OCI-LY7 (cell line): ENCODE measurements around the gene DYRK4.

ENCODE experiments used
- EZH2phosphoT487 ChIP-seq: fragments of 200-600 bp; sonication (generic); IDR thresholded peaks from 2 replicates; pipeline ENCODE4 v1.6.1; 2018; ENCODE audit warnings: low read depth, borderline replicate concordance, mild to moderate bottlenecking, mixed run types, antibody characterized with exemption, low read length, moderate library complexity, mixed read lengths
- TF ChIP-seq, protein P1 (sequence below): fragments of 200-600 bp; sonication (generic); conservative IDR thresholded peaks from 2 replicates; pipeline ENCODE4 v1.5.1; 2014; ENCODE audit warnings: mild to moderate bottlenecking, antibody characterized with exemption, low read length, moderate library complexity, mixed read lengths

DNA sequence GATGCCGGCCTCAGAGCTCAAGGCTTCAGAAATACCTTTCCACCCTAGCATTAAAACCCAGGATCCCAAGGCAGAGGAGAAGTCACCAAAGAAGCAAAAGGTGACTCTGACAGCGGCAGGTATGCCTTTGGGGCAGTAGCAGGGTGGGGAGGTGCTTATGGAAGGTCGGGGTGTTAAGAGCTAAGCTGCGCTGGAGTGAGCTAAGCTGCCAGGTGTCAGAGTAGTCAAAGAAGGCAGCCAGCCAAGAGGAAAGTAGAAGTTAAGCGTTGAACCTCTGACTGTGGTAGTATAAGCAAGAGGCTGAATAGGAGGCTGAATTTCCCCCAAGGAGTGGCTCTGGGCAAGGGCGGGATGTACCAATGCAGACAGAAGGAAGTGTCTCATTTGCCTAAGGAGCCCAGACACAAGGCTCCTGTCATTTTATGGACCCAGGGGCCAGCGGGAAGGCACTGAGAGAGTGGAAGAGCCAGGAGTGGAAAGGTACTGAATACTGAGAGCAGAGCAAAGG, 29.2 kb downstream of the DYRK4 start:
- TF ChIP-seq, protein P1, sequence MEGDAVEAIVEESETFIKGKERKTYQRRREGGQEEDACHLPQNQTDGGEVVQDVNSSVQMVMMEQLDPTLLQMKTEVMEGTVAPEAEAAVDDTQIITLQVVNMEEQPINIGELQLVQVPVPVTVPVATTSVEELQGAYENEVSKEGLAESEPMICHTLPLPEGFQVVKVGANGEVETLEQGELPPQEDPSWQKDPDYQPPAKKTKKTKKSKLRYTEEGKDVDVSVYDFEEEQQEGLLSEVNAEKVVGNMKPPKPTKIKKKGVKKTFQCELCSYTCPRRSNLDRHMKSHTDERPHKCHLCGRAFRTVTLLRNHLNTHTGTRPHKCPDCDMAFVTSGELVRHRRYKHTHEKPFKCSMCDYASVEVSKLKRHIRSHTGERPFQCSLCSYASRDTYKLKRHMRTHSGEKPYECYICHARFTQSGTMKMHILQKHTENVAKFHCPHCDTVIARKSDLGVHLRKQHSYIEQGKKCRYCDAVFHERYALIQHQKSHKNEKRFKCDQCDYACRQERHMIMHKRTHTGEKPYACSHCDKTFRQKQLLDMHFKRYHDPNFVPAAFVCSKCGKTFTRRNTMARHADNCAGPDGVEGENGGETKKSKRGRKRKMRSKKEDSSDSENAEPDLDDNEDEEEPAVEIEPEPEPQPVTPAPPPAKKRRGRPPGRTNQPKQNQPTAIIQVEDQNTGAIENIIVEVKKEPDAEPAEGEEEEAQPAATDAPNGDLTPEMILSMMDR, result no peak
- TF ChIP-seq EZH2phosphoT487, result no peak
